RWPE2 (cell line): ENCODE results near the gene INO80.
A peak's percentile ranks its signal among the peaks of the same experiment; 100 is the strongest.

Source experiments
- ATAC-seq: fragments of 200-7000 bp; cut with Tn5 transposase; 3 replicates; pipeline ENCODE4 v1.9.1; 2021; ENCODE audit warnings: low read depth
- DNase-seq: peaks from one replicate; pipeline ENCODE4 v3.0.0-alpha.2; 2020; ENCODE audit warnings: low spot score
- H3K27ac ChIP-seq: fragments of 450-650 bp; 2 replicates; pipeline ENCODE4 v1.5.1; 2017; ENCODE audit warnings: mild to moderate bottlenecking; ENCODE audit not compliant: poor library complexity, severe bottlenecking
- H3K27me3 ChIP-seq: fragments of 250-450 bp; sonication (Bioruptor Pico); 2 replicates; pipeline ENCODE4 v1.5.1; 2021; ENCODE audit warnings: mild to moderate bottlenecking, moderate library complexity; ENCODE audit not compliant: insufficient read depth, poor library complexity, severe bottlenecking
- H3K36me3 ChIP-seq: fragments of 250-450 bp; sonication (Bioruptor Pico); 2 replicates; pipeline ENCODE4 v1.5.1; 2020; ENCODE audit warnings: low read depth, mild to moderate bottlenecking, moderate library complexity
- H3K4me1 ChIP-seq: fragments of 250-450 bp; sonication (Bioruptor Pico); 2 replicates; pipeline ENCODE4 v1.5.1; 2021; ENCODE audit warnings: mild to moderate bottlenecking, moderate library complexity; ENCODE audit not compliant: insufficient read depth, poor library complexity, severe bottlenecking
- H3K4me3 ChIP-seq: fragments of 250-450 bp; sonication (Bioruptor Pico); 2 replicates; pipeline ENCODE4 v1.5.1; 2021; ENCODE audit warnings: mild to moderate bottlenecking, moderate library complexity; ENCODE audit not compliant: severe bottlenecking
- H3K9me3 ChIP-seq: fragments of 250-450 bp; sonication (Bioruptor Pico); 2 replicates; pipeline ENCODE4 v1.5.1; 2021; ENCODE audit warnings: mild to moderate bottlenecking, moderate library complexity; ENCODE audit not compliant: severe bottlenecking
- TF ChIP-seq, protein P1 (sequence below): fragments of 450-650 bp; IDR thresholded peaks from one replicate; pipeline ENCODE4 v1.5.1; 2017; ENCODE audit warnings: mild to moderate bottlenecking, moderate library complexity; ENCODE audit not compliant: poor library complexity, severe bottlenecking

INO80 gene

DNA sequence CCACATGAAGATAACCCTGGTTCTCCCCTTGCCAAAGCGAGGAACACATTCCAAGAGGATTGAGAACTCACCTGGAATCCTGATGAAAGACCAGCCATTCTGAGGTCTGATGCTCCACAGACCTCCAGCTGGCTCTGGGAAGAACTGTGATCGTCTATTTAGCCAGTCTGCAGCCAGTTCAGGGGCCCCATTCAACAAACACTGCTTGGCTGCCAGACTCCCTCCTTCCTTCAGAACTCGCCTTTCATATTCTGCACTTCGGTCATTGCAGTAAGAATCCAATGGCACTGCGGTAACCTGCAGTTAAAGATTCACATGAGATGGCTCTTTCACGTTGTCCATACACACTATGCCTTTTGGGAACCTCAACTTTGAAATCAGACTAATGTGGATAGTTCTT, 95.3 kb downstream of the INO80 start:
- Histone ChIP-seq H3K9me3 (no peaks in the 10 kb centered on the region), H3K27ac (no peak overlapping the region), H3K4me3 (no peak overlapping the region), H3K27me3 (no peaks in the 10 kb centered on the region), H3K4me1 (no peaks in the 10 kb centered on the region), H3K36me3 (peaks cover 77% of the 10 kb centered on the region)
- DNase-seq (no peak), ATAC-seq (no peak)
- TF ChIP-seq, protein P1, sequence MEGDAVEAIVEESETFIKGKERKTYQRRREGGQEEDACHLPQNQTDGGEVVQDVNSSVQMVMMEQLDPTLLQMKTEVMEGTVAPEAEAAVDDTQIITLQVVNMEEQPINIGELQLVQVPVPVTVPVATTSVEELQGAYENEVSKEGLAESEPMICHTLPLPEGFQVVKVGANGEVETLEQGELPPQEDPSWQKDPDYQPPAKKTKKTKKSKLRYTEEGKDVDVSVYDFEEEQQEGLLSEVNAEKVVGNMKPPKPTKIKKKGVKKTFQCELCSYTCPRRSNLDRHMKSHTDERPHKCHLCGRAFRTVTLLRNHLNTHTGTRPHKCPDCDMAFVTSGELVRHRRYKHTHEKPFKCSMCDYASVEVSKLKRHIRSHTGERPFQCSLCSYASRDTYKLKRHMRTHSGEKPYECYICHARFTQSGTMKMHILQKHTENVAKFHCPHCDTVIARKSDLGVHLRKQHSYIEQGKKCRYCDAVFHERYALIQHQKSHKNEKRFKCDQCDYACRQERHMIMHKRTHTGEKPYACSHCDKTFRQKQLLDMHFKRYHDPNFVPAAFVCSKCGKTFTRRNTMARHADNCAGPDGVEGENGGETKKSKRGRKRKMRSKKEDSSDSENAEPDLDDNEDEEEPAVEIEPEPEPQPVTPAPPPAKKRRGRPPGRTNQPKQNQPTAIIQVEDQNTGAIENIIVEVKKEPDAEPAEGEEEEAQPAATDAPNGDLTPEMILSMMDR: no peak

DNA sequence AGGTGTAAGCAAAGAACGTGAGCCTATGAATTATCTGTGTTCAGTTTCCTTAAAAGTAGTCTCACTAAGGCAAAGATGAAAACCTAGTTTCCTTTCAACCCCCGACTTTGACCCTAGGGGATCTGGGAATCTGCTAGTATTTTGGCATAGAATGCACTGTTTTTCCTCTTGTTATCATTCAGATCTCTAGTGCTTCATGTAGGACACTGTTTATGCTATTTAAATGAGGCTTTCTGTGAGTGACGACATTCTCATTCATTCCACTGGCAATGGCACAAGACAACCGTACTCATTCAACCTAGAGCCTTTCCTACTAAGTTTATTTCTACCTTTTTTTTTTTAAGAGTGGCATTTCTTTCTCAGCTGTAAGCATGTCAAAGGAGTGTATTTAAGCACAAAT, 95.8 kb downstream of the INO80 start:
- Histone ChIP-seq H3K4me1 (no peaks in the 10 kb centered on the region), H3K27me3 (no peaks in the 10 kb centered on the region), H3K27ac (no peak overlapping the region), H3K36me3 (peaks cover 74% of the 10 kb centered on the region), H3K9me3 (no peaks in the 10 kb centered on the region), H3K4me3 (no peak overlapping the region)
- ATAC-seq: no peak
- no peak for DNase-seq
- TF ChIP-seq, protein P1: no peak

DNA sequence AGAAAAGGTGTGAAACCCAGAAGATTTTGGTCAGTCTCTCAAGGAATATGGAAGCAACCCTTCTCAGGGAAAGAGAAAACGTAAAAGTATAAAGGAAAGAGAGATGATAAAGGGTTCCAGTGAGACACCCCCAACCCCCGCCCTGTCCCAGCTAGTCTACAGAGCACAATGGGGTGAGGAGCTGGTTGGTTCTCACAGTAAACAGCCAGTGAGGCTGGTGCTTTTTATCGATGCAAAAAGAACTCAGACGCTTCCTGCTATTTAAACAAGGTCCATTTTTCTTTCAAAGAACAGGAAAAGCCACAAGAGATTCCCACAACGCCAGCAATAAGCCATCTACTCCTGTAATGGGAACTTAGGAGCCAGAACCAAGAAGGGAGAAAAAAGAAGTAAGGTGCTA, 96.9 kb downstream of the INO80 start:
- Histone ChIP-seq H3K4me1 (no peaks in the 10 kb centered on the region), H3K9me3 (no peaks in the 10 kb centered on the region), H3K27me3 (no peaks in the 10 kb centered on the region), H3K36me3 (peaks cover 74% of the 10 kb centered on the region), H3K4me3 (no peak overlapping the region), H3K27ac (no peak overlapping the region)
- TF ChIP-seq, protein P1: no peak
- no peak for DNase-seq
- ATAC-seq: no peak

DNA sequence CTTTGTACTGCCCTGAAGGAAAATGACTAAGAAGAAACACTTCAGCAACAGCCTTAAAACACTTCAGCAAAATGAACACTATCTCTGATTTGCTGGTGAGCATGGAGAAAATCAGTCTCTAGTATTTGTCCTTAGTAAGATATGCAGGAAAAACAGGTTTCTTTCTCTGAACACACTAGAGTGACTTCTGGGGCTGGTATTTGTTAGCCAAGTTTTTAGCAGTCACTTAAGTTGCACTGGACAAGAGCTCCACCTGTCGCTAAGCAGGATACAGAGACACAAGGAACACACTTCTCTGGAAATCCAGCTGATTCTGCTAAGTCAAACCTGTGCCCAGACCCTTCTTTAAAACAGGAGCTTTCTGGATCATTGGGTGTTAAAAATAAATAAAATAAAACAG, 97.5 kb downstream of the INO80 start:
- peaks cover 76% of the 10 kb centered on the region for H3K36me3 ChIP-seq
- no peak overlapping the region for H3K27ac ChIP-seq
- H3K9me3 ChIP-seq: no peaks in the 10 kb centered on the region
- H3K4me1 ChIP-seq: no peaks in the 10 kb centered on the region
- no peaks in the 10 kb centered on the region for H3K27me3 ChIP-seq
- DNase-seq: no peak
- no peak overlapping the region for H3K4me3 ChIP-seq
- TF ChIP-seq, protein P1: peak; percentile 69
- ATAC-seq: peak; percentile 59

DNA sequence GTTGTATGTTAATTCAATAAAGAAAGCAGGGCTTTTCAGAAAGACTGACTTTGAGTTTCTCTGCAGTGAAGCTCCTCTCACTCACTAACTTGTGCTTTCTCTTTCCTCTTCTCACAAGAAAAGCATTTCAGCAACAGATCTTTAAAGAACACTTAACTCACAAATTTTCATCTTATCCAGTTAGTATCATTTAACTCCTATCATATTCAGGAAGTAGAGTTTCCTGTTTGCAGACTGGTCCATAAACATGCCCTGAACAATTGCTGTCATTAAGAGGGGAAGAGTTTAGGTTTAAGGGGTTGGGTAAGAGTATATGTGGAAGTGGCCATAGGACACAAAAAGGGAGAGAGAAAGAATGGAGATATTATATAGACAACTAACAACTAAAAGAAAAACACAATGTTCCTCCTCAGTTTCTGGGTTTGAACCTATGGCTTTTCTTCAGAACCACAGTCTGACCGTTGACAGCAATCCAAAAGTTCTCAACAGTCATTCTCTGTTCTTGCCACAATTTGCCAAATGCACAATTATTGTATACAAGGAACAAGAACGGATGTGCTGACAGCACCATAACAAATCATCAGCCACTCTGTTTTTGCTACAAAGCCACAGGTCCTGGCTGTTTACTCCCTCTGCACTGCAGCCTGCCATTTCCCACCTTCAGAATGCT, 98.9 kb downstream of the INO80 start:
- Histone ChIP-seq H3K4me3 (no peak overlapping the region), H3K4me1 (no peaks in the 10 kb centered on the region), H3K27ac (no peak overlapping the region), H3K36me3 (peaks cover 80% of the 10 kb centered on the region), H3K9me3 (no peaks in the 10 kb centered on the region), H3K27me3 (no peaks in the 10 kb centered on the region)
- DNase-seq: no peak
- no peak for ATAC-seq
- TF ChIP-seq, protein P1: no peak
